Left colon (tissue), 2 donors: ENCODE results near the gene SORCS1. TPM values are rescaled to one million over a fixed set of nuclear protein-coding genes. Genes with fewer than 3 reads are reported as not detected.

Experiments used
- ATAC-seq: fragments of 200-7000 bp; cut with Tn5 transposase; one replicate; pipeline ENCODE4 v1.9.1; 2020; ENCODE audit warnings: mild to moderate bottlenecking, moderate library complexity
- DNase-seq, 2 donors: peaks; one replicate each; pipeline ENCODE4 v3.0.0-alpha.2; 2020
- intact Hi-C, 2 donors: fragments of 100-400 bp; cut with DNase I in 1 of 2; cut with micrococcal nuclease in 1 of 2; formaldehyde crosslinking; loops; one replicate each; pipeline versions ENCODE4 v1.11.2 to v1.14.0; 2022; cut with DNase I, micrococcal nuclease
- total RNA-seq, 2 donors: library from RNA; stranded (reverse); fragmentation: NEBNext Ultra II Directional; extraction: Animal tissue kit (Norgen Biotek cat#: 25700); gene quantifications; one replicate each; pipeline ENCODE4 v1.2.1, GENCODE V29; 2021
- donor health status: DM: no; HTN: no; CAD: no.
- donor health status: DM: yes; HTN: yes; CAD: no.

The SORCS1 gene
- total RNA-seq, 2 donors from 2014 or later = 1.1 to 2.7 TPM

- DNase-seq (no peak), ATAC-seq (no peak)
- intact Hi-C loops = no loop called here
These were observed 203.7 kb downstream of the SORCS1 start for GRCh38 chr10:106960812-106961211.

DNA sequence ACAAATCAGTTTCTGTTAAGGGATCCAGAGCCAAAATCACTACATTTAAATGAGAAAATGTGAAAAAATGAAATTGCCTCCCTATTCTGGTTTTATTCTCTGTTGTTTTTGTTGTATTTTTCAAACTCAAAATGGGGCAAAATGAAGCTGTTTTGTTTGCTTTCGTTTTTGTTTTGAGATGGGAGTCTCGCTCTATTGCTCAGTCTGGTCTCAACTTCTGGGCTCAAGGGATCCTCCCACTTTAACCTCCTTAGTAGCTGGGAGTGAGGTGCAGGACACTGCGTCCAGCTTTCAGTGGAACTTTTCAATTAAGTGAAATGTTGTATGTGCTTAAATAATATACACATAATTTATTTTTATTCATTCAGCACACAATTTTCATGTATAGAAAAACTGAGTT lies 205.0 kb downstream of the SORCS1 start:
- DNase-seq (no peak), ATAC-seq (no peak)
- intact Hi-C loops = no loop called here

GRCh38 chr10:106958589-106959361 lies 205.7 kb downstream of the SORCS1 start:
- ATAC-seq = no peak

GRCh38 chr10:106957823-106958588 lies 206.5 kb downstream of the SORCS1 start:
- intact Hi-C loops = no loop called here
- DNase-seq (no peak), ATAC-seq (no peak)

More at GRCh38 chr10:106958589-106959361, 205.7 kb downstream of the SORCS1 start:
- intact Hi-C loops = no loop called here
- no peak for DNase-seq

DNA sequence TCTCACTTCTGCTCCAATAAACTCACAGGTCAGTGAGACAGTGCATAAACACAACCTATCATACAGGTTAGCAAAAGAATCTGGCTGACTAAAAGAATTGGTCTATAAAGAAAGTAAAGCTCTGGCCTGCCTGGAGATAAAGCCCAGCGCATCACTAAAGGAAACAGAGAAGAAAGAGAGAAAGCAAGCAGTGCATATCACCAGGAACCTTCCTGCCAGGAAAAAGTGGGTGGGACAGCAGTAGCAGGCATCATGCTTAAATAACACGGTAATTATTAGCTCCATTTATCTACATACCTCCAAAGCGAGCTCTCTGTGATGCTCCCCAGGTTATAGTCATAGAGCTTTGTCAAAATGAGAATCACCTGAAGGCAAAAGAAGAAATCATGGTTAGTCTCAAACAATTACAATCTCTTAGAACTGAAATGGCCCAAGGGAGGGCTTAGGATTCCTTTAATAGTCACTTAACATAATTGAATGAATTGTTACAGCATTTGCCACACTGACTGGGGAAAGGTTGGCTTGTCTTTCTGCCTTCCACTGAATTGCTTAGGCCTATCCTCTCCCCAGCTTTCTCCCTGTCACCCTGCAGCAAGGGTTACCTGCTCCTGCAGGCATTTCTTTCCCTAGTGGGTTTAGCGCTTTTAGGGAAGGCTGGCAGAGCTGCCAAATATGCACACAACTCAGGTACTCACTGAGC lies 208.1 kb downstream of the SORCS1 start:
- intact Hi-C loops = no loop called here
- ATAC-seq (no peak), DNase-seq (no peak)

- intact Hi-C loops = no loop called here
- ATAC-seq = no peak
- no peak for DNase-seq
These were observed 209.4 kb downstream of the SORCS1 start for GRCh38 chr10:106955133-106955532.

GRCh38 chr10:106952033-106952432 lies 212.5 kb downstream of the SORCS1 start:
- intact Hi-C loops = no loop called here
- DNase-seq = no peak
- ATAC-seq = no peak

- DNase-seq (no peak), ATAC-seq (no peak)
- intact Hi-C loops = no loop called here
These were observed 214.6 kb downstream of the SORCS1 start for GRCh38 chr10:106949680-106950478.

- DNase-seq (no peak), ATAC-seq (no peak)
- intact Hi-C loops = no loop called here
These were observed 216.9 kb downstream of the SORCS1 start for GRCh38 chr10:106947643-106948042.

DNA sequence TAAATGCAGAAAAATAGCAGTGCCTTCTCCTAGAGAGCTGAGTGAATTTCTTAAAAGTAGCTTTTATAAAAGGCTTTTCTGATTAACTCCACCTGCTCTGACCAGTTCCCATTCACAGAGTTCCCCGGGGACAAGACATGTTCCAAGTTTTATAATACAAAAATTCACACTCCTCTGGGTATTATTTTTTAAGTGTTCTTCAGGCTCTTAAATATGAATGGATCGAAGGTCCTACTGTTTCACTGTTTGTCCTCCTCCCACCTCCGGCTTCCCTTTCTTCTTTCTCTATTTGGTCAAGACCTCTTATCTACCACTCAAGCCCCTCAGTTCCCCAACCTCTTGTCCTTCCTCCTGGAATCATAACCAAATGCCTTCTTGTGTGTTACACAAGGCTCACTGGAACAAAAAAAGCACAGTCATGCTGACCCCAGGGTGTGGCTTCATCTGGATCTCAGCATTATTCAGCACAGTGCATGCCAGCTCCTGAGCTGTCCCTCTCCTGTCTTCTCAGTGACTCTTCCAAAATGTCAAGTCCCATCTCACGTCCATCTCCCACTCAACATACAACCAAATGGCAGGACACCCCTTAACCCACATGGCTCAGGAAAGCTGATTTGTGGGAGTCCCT lies 222.4 kb downstream of the SORCS1 start:
- ATAC-seq (no peak), DNase-seq (no peak)
- intact Hi-C loops = no loop called here

DNA sequence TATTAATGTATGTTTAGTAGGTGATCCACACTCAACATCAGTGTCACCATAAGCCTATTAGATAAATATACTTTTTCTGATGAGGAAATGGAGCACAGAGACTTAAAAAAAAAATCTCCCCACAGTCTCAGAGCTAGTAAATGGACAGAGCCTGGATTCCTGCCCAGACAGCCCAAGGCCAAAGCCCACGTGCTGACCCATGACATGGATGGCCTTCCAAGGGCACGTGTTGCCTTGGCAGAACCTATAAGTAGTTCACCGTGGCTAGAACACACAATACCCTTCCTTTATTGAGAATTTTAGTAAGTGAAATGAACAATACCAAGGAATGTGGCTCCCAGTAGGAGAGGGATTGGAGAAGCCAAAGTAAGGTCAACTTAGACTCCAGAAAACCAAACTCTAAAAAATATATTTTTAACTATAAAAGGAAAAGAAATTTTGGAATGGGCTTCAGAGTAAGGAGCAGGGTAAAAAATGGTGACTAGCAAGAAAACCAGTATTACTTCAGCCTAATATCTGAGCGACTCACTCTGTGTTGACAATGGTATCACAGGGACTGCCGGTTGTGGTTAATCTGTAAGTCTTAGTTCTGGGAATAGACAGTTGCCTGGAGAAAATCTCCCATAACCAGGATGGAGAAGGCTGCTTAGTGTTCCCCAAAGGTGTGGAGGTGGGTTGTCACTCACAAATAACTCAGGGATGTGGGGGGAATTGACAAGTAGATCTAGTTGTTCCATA lies 223.0 kb downstream of the SORCS1 start:
- DNase-seq = no peak
- intact Hi-C loops = no loop called here
- no peak for ATAC-seq

- intact Hi-C loops = no loop called here
- DNase-seq = no peak
- no peak for ATAC-seq
These were observed 226.0 kb downstream of the SORCS1 start for GRCh38 chr10:106938513-106938912.

GRCh38 chr10:106935978-106936451 lies 228.5 kb downstream of the SORCS1 start:
- ATAC-seq = no peak
- intact Hi-C loops = no loop called here
- DNase-seq = no peak

- intact Hi-C loops = no loop called here
- no peak for ATAC-seq
- DNase-seq = no peak
These were observed 232.7 kb downstream of the SORCS1 start for GRCh38 chr10:106931853-106932249.

DNA sequence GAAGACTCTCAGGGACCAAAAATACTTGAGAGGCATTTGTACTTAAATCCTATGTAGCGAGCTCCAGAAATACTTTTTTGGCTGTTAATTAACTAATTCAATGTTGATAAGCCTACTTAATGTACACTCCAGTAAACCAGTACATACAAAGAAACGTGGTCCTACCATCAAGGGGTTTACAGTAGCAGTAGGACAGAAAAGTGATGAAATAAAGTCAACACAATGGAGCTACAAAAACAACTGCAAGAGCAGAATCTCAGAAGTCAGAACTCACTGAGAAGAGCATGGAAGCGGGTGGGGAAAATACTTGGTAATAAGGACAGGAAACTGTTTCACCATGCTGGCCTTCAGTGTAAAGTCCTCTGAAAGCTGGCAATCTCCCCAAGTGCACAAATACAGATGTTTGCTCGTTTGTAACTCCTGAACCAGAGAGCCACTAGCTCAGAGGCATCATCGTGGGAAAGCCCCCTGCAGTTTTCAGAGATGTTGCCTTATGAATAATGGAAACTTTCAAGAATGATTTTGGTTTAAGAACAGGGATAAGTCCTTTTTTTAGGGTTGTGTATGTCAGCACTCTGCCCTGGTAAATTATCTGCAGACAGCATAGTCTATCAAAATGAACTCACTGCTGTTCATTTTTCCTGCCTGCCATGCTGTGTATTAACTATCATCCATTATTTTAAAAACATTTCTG lies 233.2 kb downstream of the SORCS1 start:
- DNase-seq (no peak), ATAC-seq (no peak)
- intact Hi-C loops = no loop called here

DNA sequence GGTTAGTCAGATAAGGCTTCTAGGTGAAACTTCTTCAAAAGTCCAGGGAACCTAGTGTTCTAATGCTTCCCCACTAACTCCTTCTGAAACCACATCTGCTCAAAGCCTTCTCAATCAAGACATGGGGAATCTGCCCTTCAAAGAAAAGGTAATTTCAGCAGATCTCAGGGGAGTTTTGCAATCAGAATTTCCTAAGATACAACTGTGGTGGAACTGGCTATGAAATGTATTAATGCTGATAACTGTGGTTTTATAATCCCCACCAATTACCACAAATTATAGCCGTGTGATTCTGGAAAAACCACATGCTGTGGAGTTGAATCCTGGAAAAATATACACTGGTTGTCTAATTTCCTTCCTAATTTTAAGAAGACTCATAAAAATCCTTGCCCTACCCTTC lies 233.8 kb downstream of the SORCS1 start:
- intact Hi-C loops = no loop called here
- ATAC-seq (no peak), DNase-seq (no peak)

DNA sequence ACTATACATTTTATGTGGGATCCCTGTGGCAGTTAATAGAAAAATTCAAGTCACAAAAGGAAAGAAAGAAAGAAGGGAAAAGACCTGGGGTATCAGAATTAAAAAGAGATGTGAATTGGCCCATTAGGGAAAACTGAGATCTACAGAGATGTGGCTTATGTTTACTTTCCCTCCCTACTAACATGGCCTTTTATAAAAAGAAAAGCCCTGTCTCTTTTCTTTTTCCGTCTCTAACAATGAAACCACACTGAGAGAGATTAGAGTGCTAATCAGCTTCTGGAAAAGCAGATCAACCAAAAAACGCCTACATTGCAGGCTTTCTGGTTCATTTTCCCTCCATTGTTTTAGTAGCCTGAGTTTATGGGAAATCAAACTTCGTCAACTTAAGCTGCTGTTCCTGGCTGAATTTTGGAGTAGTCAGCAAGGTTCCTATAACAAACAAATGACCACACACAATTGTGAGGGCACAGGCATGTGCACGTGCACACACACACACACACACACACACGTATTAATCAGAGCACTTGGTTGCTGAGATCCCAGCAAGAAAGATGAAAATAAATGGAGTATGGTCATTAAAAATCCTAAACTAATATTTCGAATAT lies 235.1 kb downstream of the SORCS1 start:
- no peak for DNase-seq
- ATAC-seq = no peak
- intact Hi-C loops = no loop called here
